HepG2 (cell line): ENCODE data around the gene LYSMD3. TPM values are rescaled to one million over a fixed set of nuclear protein-coding genes. Genes with fewer than 3 reads are reported as not detected.

Experiments
- ATAC-seq: fragments of 200-7000 bp; cut with Tn5 transposase; 3 replicates; pipeline ENCODE4 v1.9.1; 2020; ENCODE audit warnings: mild to moderate bottlenecking, moderate library complexity
- BruUV-seq: library from RNA; stranded (reverse); fragments of 400-500 nt; replicated peaks from 2 replicates; lab custom pipeline; 2021; lab: Mats Ljungman, UMichigan
- CTCF ChIA-PET: fragments of 300-600 bp; formaldehyde crosslinking; extraction: SDS; loops from one replicate; lab custom pipeline; 2021; ENCODE audit warnings: low total read pairs, inconsistent platforms, low intra/inter-chr PET ratio; lab: Yijun Ruan, JAX
- POLR2A ChIA-PET: fragments of 350-600 bp; sonication (Branson Sonifier 250); formaldehyde crosslinking; loops from one replicate; lab custom pipeline; 2020; ENCODE audit warnings: antibody characterized with exemption, inconsistent platforms; lab: Yijun Ruan, JAX
- DNase-seq: peaks from one replicate; pipeline ENCODE4 v3.0.0-alpha.2; 2015; ENCODE audit warnings: low spot score
- FAIRE-seq: peaks from 3 replicates; lab custom pipeline; 2011; peaks lifted over from hg19 to GRCh38; lab: Jason Lieb, UNC
- H2AFZ ChIP-seq: one replicate; pipeline ENCODE4 v1.6.1; 2011; ENCODE audit warnings: low read length, inconsistent platforms
- H3K27ac ChIP-seq: fragments of 300-600 bp; 3 replicates; pipeline ENCODE4 v1.8.0; 2011; ENCODE audit warnings: mixed run types, mild to moderate bottlenecking, mixed read lengths, low read length, inconsistent platforms; ENCODE audit not compliant: insufficient read depth; ENCODE audit errors: extremely low read length
- H3K27me3 ChIP-seq, 2 experiments: fragments of 200-600 bp in 1 of 2; 2 replicates in 1 of 2; 3 replicates in 1 of 2; pipeline versions ENCODE4 v1.6.0 to v1.8.0; 2011; ENCODE audit warnings: low read length in 2 of 2, mild to moderate bottlenecking in 2 of 2, moderate library complexity in 2 of 2, inconsistent platforms in 1 of 2; ENCODE audit not compliant: insufficient read depth in 2 of 2, control insufficient read depth in 1 of 2
- H3K36me3 ChIP-seq, 2 experiments: fragments of 200-600 bp in 1 of 2; replicated peaks in 1 of 2; 2 replicates in 1 of 2; 3 replicates in 1 of 2; pipeline versions ENCODE4 v1.5.1 to v1.8.0; 2011; ENCODE audit warnings: low read length in 2 of 2, inconsistent platforms in 1 of 2; ENCODE audit not compliant: insufficient read depth in 2 of 2, control insufficient read depth in 1 of 2
- H3K4me1 ChIP-seq: 2 replicates; pipeline ENCODE4 v1.5.1; 2012; ENCODE audit warnings: low read length, inconsistent platforms; ENCODE audit not compliant: insufficient read depth
- H3K4me2 ChIP-seq: 2 replicates; pipeline ENCODE4 v1.6.0; 2011; ENCODE audit warnings: low read depth, low read length, inconsistent platforms
- H3K4me3 ChIP-seq, 3 experiments: fragments of 200-600 bp in 1 of 3; sonication (generic), shearing (Covaris generic) in 1 of 3; replicated peaks in 1 of 3; 2 replicates each; pipeline ENCODE4 v1.5.1; 2011 to 2016; ENCODE audit warnings: low read length in 3 of 3, inconsistent platforms in 2 of 3, low read depth in 2 of 3, mild to moderate bottlenecking in 2 of 3, control low read depth in 1 of 3, mixed read lengths in 1 of 3; ENCODE audit not compliant: insufficient read depth in 1 of 3
- H3K79me2 ChIP-seq: one replicate; pipeline ENCODE4 v1.6.1; 2011; ENCODE audit warnings: low read length, inconsistent platforms; ENCODE audit not compliant: insufficient read depth
- H3K9ac ChIP-seq: 2 replicates; pipeline ENCODE4 v1.6.0; 2011; ENCODE audit warnings: mild to moderate bottlenecking, low read depth, low read length, inconsistent platforms; ENCODE audit not compliant: insufficient read depth
- H3K9me3 ChIP-seq: 2 replicates; pipeline ENCODE4 v1.5.1; 2012; ENCODE audit warnings: mild to moderate bottlenecking, low read length
- H4K20me1 ChIP-seq: 2 replicates; pipeline ENCODE4 v1.6.0; 2011; ENCODE audit warnings: inconsistent platforms, mild to moderate bottlenecking, low read length, moderate library complexity; ENCODE audit not compliant: insufficient read depth
- ATF7-NPFF ChIP-seq: sonication (generic); formaldehyde crosslinking; IDR thresholded peaks from 2 replicates; pipeline ENCODE4 v1.8.1; 2023; ENCODE audit warnings: mild to moderate bottlenecking, low read depth, missing genetic modification reagents, moderate library complexity
- MIXL1 ChIP-seq: IDR thresholded peaks from 2 replicates; pipeline ENCODE4 v1.6.1; 2016
- ZNF101 ChIP-seq: sonication (generic); formaldehyde crosslinking; IDR thresholded peaks from 2 replicates; pipeline ENCODE4 v1.4.0; 2020; ENCODE audit warnings: mild to moderate bottlenecking, low read depth, missing genetic modification reagents, borderline replicate concordance
- ZNF724P ChIP-seq: sonication (generic); formaldehyde crosslinking; IDR thresholded peaks from 2 replicates; pipeline ENCODE4 v1.8.0; 2022; ENCODE audit warnings: missing genetic modification reagents, borderline replicate concordance
- WGBS: methylation state at CpG from one replicate; pipeline ENCODE4 v1.1.6; 2017; ENCODE audit warnings: low lambda C conversion rate; 5-methylcytosine and 5-hydroxymethylcytosine counted together
- in situ Hi-C: cut with HindIII; loops from 2 replicates; pipeline ENCODE4 v1.10.0; 2017; ENCODE audit warnings: low pct_unique_long_range_greater_than_20kb; ENCODE audit not compliant: extremely low pct_ligation_motif_present
- intact Hi-C: fragments of 100-400 bp; cut with micrococcal nuclease; formaldehyde crosslinking; loops from one replicate; pipeline ENCODE4 v1.10.0; 2022; ENCODE audit not compliant: unreplicated experiment
- polyA plus RNA-seq, 8 experiments: library from polyadenylated mRNA; depleted of rRNA in 3 of 8; stranded (reverse) in 7 of 8; unstranded in 1 of 8; fragments of >200 nt; fragmentation: Illumina TruSeq in 4 of 8; extraction: Trizol in 4 of 8; gene quantifications; 2 replicates each; pipeline versions ENCODE4 v1.2.1 to v1.2.3, GENCODE V29; 2011 to 2016; ENCODE audit warnings: low read depth in 4 of 8, missing spikeins in 1 of 8, mixed read lengths in 1 of 8; ENCODE audit not compliant: insufficient read depth in 1 of 8
- total RNA-seq, 5 experiments: library from RNA; depleted of rRNA; stranded (reverse); fragments of >200 nt; fragmentation: Illumina TruSeq; extraction: Trizol; gene quantifications; 2 replicates each; pipeline ENCODE4 v1.2.3, GENCODE V29; 2016; ENCODE audit warnings: low read depth in 1 of 5
- TF ChIP-seq, protein P1 (sequence below), 2 experiments: sonication (generic) in 1 of 2; formaldehyde crosslinking in 1 of 2; IDR thresholded peaks; 2 replicates each; pipeline versions ENCODE4 v1.6.1 to v1.9.0; 2014 to 2022; ENCODE audit warnings: antibody characterized with exemption in 1 of 2, borderline replicate concordance in 1 of 2, inconsistent platforms in 1 of 2, low read depth in 1 of 2, missing genetic modification reagents in 1 of 2

The LYSMD3 gene
- total and polyA plus RNA-seq, 2 of the 13 experiments (the other 11 are each of a cell fraction or from before 2014, with no cell fraction given) = 9.1 to 13.8 TPM

DNA sequence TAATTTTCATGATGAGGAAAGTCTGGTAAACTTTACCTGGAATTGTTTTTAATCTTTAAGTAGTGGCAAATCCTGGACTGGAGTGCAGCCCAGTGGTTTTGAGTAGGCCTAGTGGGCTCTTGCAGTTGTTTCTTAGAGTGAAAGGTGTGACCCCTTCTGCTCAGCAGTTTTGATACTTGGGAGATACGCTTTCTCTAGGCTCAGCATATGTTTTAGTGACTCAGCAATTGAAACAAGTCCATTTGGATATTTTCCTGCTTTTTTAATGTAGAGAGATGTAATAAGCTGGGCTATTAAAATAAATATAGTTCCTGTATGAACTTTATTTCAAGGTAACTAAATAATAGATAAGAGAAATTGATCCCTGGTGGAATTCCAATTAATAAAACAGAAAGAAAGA, 48.7 kb downstream of the LYSMD3 start:
- TF ChIP-seq MIXL1 (CRISPR knock-in tag) (no peak), ATF7-NPFF (CRISPR knock-in tag) (no peak), ZNF724P (no peak), ZNF101 (no peak)
- TF ChIP-seq, protein P1, sequence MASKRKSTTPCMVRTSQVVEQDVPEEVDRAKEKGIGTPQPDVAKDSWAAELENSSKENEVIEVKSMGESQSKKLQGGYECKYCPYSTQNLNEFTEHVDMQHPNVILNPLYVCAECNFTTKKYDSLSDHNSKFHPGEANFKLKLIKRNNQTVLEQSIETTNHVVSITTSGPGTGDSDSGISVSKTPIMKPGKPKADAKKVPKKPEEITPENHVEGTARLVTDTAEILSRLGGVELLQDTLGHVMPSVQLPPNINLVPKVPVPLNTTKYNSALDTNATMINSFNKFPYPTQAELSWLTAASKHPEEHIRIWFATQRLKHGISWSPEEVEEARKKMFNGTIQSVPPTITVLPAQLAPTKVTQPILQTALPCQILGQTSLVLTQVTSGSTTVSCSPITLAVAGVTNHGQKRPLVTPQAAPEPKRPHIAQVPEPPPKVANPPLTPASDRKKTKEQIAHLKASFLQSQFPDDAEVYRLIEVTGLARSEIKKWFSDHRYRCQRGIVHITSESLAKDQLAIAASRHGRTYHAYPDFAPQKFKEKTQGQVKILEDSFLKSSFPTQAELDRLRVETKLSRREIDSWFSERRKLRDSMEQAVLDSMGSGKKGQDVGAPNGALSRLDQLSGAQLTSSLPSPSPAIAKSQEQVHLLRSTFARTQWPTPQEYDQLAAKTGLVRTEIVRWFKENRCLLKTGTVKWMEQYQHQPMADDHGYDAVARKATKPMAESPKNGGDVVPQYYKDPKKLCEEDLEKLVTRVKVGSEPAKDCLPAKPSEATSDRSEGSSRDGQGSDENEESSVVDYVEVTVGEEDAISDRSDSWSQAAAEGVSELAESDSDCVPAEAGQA (IDR thresholded peaks at IDR 0.05; ENCODE audit: low read depth) = no peak
- TF ChIP-seq, protein P1 (CRISPR knock-in tag; IDR thresholded peaks at IDR 0.05; ENCODE audit: borderline replicate concordance) = no peak
- Histone ChIP-seq H3K4me3 (no peak overlapping the region), H3K79me2 (no peaks in the 10 kb centered on the region), H3K36me3 (0 out of 5 replicates have a peak, but pooled peaks cover 0 to 4% of the 10 kb centered on the region in 2 experiments), H3K4me1 (peaks cover 20% of the 10 kb centered on the region), H2AFZ (no peak overlapping the region), H3K4me2 (no peak overlapping the region), H3K9me3 (no peaks in the 10 kb centered on the region), H3K27ac (no peak overlapping the region), H3K27me3 (no peaks in the 10 kb centered on the region), H4K20me1 (no peaks in the 10 kb centered on the region), H3K9ac (no peak overlapping the region)
- intact Hi-C loops = no loop called here
- BruUV-seq = no TSS peak
- ChIA-PET POLR2A (no interaction called here), CTCF (no interaction called here)
- 90% methylated on average over 1 of the region's 1 CpG for WGBS
- in situ Hi-C loops = no loop called here
- DNase-seq (no peak), ATAC-seq (no peak), FAIRE-seq (no peak)
